ENCODE measurements around the gene TUBB2B. TPM values are rescaled to one million over a fixed set of nuclear protein-coding genes. Genes with fewer than 3 reads are reported as not detected.

Gene TUBB2B
- total RNA-seq, 2 donors from 2014 or later, result 253 to 304 TPM

GRCh38 chr6:3268680-3269079 is 41.2 kb upstream of the TUBB2B start:
- H3K36me3 ChIP-seq (ENCODE audit: control insufficient read depth, insufficient read depth, low read length), result peaks cover 14% of the 10 kb centered on the region
- peaks cover 57% of the 10 kb centered on the region for H3K36me3 Mint-ChIP-seq (ENCODE audit: low read depth)

GRCh38 chr6:3267162-3267561 is 39.7 kb upstream of the TUBB2B start:
- no peaks in the 10 kb centered on the region for H3K27me3 Mint-ChIP-seq (ENCODE audit: insufficient read depth)
- H3K4me3 Mint-ChIP-seq, result no peak overlapping the region
- WGBS, 2 experiments (ENCODE audit: insufficient coverage in 1 of 2, insufficient read length in 1 of 2), result 87 to 92% methylated on average over 5 of the region's 5 CpGs
- no peak overlapping the region for H3K4me3 ChIP-seq (ENCODE audit: low read length)
- H3K9me3 Mint-ChIP-seq, result no peaks in the 10 kb centered on the region
- TF ChIP-seq CTCF (conservative IDR thresholded peaks at IDR 0.05), result no peak
- H3K4me1 Mint-ChIP-seq, result peaks cover 7% of the 10 kb centered on the region
- H3K4me1 ChIP-seq (ENCODE audit: control insufficient read depth, insufficient read depth, low read length), result no peaks in the 10 kb centered on the region
- H3K27ac Mint-ChIP-seq, result no peak overlapping the region
- DNase-seq, result no peak
- H3K36me3 ChIP-seq (ENCODE audit: control insufficient read depth, insufficient read depth, low read length), result peaks cover 8% of the 10 kb centered on the region
- no peak overlapping the region for H3K9ac ChIP-seq (ENCODE audit: extremely low read depth, low read length, poor library complexity, severe bottlenecking)
- no peaks in the 10 kb centered on the region for H3K27me3 ChIP-seq (ENCODE audit: control insufficient read depth, insufficient read depth, low read length, poor library complexity, severe bottlenecking)
- H3K27ac ChIP-seq (ENCODE audit: low read depth, low read length), result no peak overlapping the region
- H3K36me3 Mint-ChIP-seq (ENCODE audit: low read depth), result peaks cover 49% of the 10 kb centered on the region
- H3K9me3 ChIP-seq (ENCODE audit: control insufficient read depth, low read length), result no peaks in the 10 kb centered on the region

More at GRCh38 chr6:3268680-3269079, 41.2 kb upstream of the TUBB2B start:
- no peaks in the 10 kb centered on the region for H3K9me3 ChIP-seq (ENCODE audit: control insufficient read depth, low read length)
- Mint-ChIP-seq H3K9me3 (no peaks in the 10 kb centered on the region), H3K4me3 (no peak overlapping the region), H3K27ac (no peak overlapping the region), H3K4me1 (peaks cover 7% of the 10 kb centered on the region), H3K27me3 (ENCODE audit: insufficient read depth) (no peaks in the 10 kb centered on the region)
- H3K27ac ChIP-seq (ENCODE audit: low read depth, low read length), result no peak overlapping the region
- no peak for TF ChIP-seq CTCF (conservative IDR thresholded peaks at IDR 0.05)
- no peak overlapping the region for H3K9ac ChIP-seq (ENCODE audit: extremely low read depth, low read length, poor library complexity, severe bottlenecking)
- no peaks in the 10 kb centered on the region for H3K27me3 ChIP-seq (ENCODE audit: control insufficient read depth, insufficient read depth, low read length, poor library complexity, severe bottlenecking)
- no peaks in the 10 kb centered on the region for H3K4me1 ChIP-seq (ENCODE audit: control insufficient read depth, insufficient read depth, low read length)
- 92% methylated on average over 2 to 11 of the region's 11 CpGs for WGBS, 2 experiments (ENCODE audit: insufficient coverage in 1 of 2, insufficient read length in 1 of 2)
- no peak for DNase-seq
- no peak overlapping the region for H3K4me3 ChIP-seq (ENCODE audit: low read length)

GRCh38 chr6:3266170-3266569 is 38.7 kb upstream of the TUBB2B start:
- Mint-ChIP-seq H3K27me3 (ENCODE audit: insufficient read depth) (no peaks in the 10 kb centered on the region), H3K27ac (no peak overlapping the region), H3K36me3 (ENCODE audit: low read depth) (peaks cover 39% of the 10 kb centered on the region), H3K4me1 (peaks cover 7% of the 10 kb centered on the region), H3K4me3 (no peak overlapping the region), H3K9me3 (no peaks in the 10 kb centered on the region)
- Histone ChIP-seq H3K27me3 (ENCODE audit: control insufficient read depth, insufficient read depth, low read length, poor library complexity, severe bottlenecking) (no peaks in the 10 kb centered on the region), H3K36me3 (ENCODE audit: control insufficient read depth, insufficient read depth, low read length) (peaks cover 5% of the 10 kb centered on the region), H3K9ac (ENCODE audit: extremely low read depth, low read length, poor library complexity, severe bottlenecking) (no peak overlapping the region), H3K4me3 (ENCODE audit: low read length) (no peak overlapping the region), H3K27ac (ENCODE audit: low read depth, low read length) (no peak overlapping the region), H3K4me1 (ENCODE audit: control insufficient read depth, insufficient read depth, low read length) (no peaks in the 10 kb centered on the region), H3K9me3 (ENCODE audit: control insufficient read depth, low read length) (no peaks in the 10 kb centered on the region)
- TF ChIP-seq CTCF (conservative IDR thresholded peaks at IDR 0.05), result no peak
- no peak for DNase-seq
- 55 to 60% methylated on average over 5 to 9 of the region's 9 CpGs for WGBS, 2 experiments (ENCODE audit: insufficient coverage in 1 of 2, insufficient read length in 1 of 2)
